HG03457 (cell line): ENCODE measurements around the gene ZNF513.

ENCODE experiments used
- ATAC-seq: cut with Tn5 transposase; IDR thresholded peaks from one replicate; pipeline ENCODE4 v1.9.1; 2021; ENCODE audit warnings: moderate number of reproducible peaks; ENCODE audit not compliant: unreplicated experiment

The ZNF513 gene

GRCh38 chr2:27390822-27391679 is 10.5 kb upstream of the ZNF513 start:
- ATAC-seq: no peak

GRCh38 chr2:27381577-27382181 is 1.1 kb upstream of the ZNF513 start:
- no peak for ATAC-seq

DNA sequence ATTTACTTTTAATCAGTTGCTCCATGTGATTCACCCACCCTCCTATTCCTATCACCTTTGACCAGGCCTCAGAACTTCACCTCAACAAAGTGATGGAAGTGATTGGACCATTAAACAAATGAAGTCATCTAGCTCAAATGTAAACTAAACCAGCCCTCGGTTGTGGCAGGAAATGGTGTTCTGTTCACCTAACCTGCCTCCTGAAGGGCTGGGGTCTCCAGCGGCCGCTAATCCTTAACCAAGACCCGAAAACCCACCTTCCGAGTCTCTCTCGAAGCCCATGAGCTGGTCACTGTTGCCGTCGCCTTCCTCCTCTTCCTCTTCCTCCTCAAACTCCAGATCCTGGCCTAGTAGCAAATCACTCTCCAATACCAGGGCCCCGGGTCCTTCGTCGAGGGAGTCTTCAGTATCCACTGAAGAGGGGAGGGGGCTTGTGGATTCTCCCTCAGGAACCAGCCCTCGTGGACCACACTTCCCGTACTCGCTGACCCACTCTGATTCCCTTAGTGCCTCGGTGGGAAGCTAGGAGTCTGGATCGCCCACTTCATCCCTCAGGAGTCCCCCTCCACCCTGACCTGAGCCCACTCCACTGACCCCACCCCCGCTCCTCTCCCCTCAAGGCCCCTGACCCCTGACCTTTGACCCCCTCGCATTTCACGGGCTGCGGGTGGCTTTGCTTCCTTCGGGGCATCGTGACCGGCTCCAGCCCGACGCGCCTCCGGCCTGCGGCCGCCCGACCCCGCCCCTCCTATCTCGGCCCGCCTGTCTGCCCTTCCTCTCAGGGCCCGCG is 503 bp downstream of the ZNF513 start:
- peak; percentile 22 for ATAC-seq

- no peak for ATAC-seq
Measured at GRCh38 chr2:27379383-27379835, 1.1 kb downstream of the ZNF513 start.

- no peak for ATAC-seq
Measured at GRCh38 chr2:27378809-27379290, 1.7 kb downstream of the ZNF513 start.

- no peak for ATAC-seq
Measured at GRCh38 chr2:27378096-27378808, 2.3 kb downstream of the ZNF513 start.

- ATAC-seq: no peak
Measured at GRCh38 chr2:27377618-27378095, 2.9 kb downstream of the ZNF513 start.

- no peak for ATAC-seq
Measured at GRCh38 chr2:27376866-27377617, 3.5 kb downstream of the ZNF513 start.

- ATAC-seq: no peak
Measured at GRCh38 chr2:27376151-27376865, 4.2 kb downstream of the ZNF513 start.

DNA sequence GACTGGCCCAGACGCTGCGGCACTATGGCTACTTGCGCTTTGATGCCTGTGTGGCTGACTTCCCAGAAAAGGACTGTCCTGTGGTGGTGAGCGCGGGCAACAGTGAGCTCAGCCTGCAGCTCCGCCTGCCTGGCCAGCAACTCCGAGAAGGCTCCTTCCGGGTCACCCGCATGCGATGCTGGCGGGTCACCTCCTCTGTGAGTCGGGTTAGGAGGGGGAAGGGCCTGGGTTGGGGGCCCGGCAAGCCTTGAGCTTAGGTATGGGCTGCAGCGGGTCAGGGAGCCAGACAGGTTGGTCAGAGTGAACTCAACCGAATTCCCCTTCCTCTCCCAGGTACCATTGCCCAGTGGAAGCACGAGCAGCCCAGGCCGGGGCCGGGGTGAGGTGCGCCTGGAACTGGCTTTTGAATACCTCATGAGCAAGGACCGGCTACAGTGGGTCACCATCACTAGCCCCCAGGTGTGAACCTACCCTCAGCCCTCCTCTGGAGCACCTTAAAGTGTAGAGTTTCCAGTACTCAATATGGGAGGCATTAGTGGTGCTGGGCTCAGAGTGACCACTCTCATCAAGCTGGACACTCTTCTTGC is 4.9 kb downstream of the ZNF513 start:
- ATAC-seq: no peak

GRCh38 chr2:27373567-27373966 is 7.0 kb downstream of the ZNF513 start:
- ATAC-seq: no peak

GRCh38 chr2:27372937-27373336 is 7.6 kb downstream of the ZNF513 start:
- no peak for ATAC-seq

- no peak for ATAC-seq
Measured at GRCh38 chr2:27370816-27371620, 9.5 kb downstream of the ZNF513 start.

- ATAC-seq: peak; percentile 74
Measured at GRCh38 chr2:27370026-27370815, 10.3 kb downstream of the ZNF513 start, which contains the start of the genes EIF2B4 and SNX17. Gene EIF2B4 (minus strand): TSS chr2:27370338. CDS start chr2:27370314, 24 bp downstream. Gene SNX17 (plus strand): TSS chr2:27370616. CDS start chr2:27370744, 128 bp downstream.

GRCh38 chr2:27369471-27370025 is 11.0 kb downstream of the ZNF513 start:
- peak; percentile 2 for ATAC-seq

DNA sequence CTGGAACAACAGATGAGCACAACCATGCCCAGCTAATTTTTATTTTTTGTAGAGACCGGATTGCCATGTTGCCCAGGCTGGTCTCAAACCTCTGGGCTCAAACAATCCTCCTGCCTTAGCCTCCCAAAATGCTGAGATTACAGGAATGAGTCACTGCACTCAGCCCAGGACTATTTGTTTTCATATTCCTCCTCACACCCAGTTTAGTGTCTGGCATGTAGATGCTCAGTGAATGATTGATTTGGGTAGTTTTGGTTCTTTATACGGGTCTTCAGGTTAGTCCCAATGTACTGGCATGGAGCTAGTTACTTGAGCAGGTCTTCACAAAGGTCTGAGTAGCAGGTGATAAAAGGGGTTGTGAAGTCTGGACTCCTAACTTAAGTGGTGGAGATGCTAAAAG is 16.6 kb downstream of the ZNF513 start:
- ATAC-seq: no peak
